Kidney (tissue), 14 donors: ENCODE measurements around the gene COL8A2. TPM values are rescaled to one million over a fixed set of nuclear protein-coding genes. Genes with fewer than 3 reads are reported as not detected.
A peak's percentile ranks its signal among the peaks of the same experiment; 100 is the strongest.

Source experiments
- DNase-seq, 5 donors: peaks; one replicate each; pipeline ENCODE4 v3.0.0-alpha.2; 2013 to 2020
- FAIRE-seq: peaks from 2 replicates; lab custom pipeline; 2012; peaks lifted over from hg19 to GRCh38; lab: Jason Lieb, UNC
- H3K27ac ChIP-seq, 2 donors: one replicate each; pipeline ENCODE4 v1.7.0; 2013; ENCODE audit warnings: low read depth in 2 of 2, low read length in 2 of 2, inconsistent platforms in 1 of 2
- H3K27me3 ChIP-seq: one replicate; pipeline ENCODE4 v1.7.1; 2013; ENCODE audit warnings: low read length, inconsistent platforms; ENCODE audit not compliant: control insufficient read depth, insufficient read depth
- H3K36me3 ChIP-seq, 3 donors: one replicate each; pipeline versions ENCODE4 v1.7.0 to v1.7.1; 2013; ENCODE audit warnings: low read length in 3 of 3, control low read depth in 1 of 3, inconsistent platforms in 1 of 3; ENCODE audit not compliant: insufficient read depth in 3 of 3, control insufficient read depth in 2 of 3
- H3K4me1 ChIP-seq, 3 donors: one replicate each; pipeline versions ENCODE4 v1.7.0 to v1.7.1; 2013; ENCODE audit warnings: low read length in 3 of 3, inconsistent platforms in 1 of 3, low read depth in 1 of 3; ENCODE audit not compliant: control insufficient read depth in 2 of 3, insufficient read depth in 2 of 3
- H3K4me3 ChIP-seq, 3 donors: one replicate each; pipeline versions ENCODE4 v1.7.0 to v1.8.1; 2013; ENCODE audit warnings: low read length in 3 of 3, control low read depth in 1 of 3, inconsistent platforms in 1 of 3
- H3K9ac ChIP-seq, 3 donors: one replicate each; pipeline versions ENCODE4 v1.7.0 to v1.7.1; 2013; ENCODE audit warnings: low read length in 3 of 3, control low read depth in 1 of 3, inconsistent platforms in 1 of 3
- H3K9me3 ChIP-seq, 3 donors: one replicate each; pipeline versions ENCODE4 v1.7.0 to v1.7.1; 2013; ENCODE audit warnings: low read length in 3 of 3, control low read depth in 1 of 3, inconsistent platforms in 1 of 3; ENCODE audit not compliant: control insufficient read depth in 2 of 3, insufficient read depth in 1 of 3
- CTCF ChIP-seq: IDR thresholded peaks from 3 replicates; pipeline ENCODE4 v1.5.1; 2012; ENCODE audit warnings: mild to moderate bottlenecking, moderate library complexity, borderline replicate concordance; ENCODE audit not compliant: insufficient read depth; ENCODE audit errors: extremely low read depth
- intact Hi-C: fragments of 100-400 bp; cut with DNase I; formaldehyde crosslinking; loops from one replicate; pipeline ENCODE4 v1.11.1; 2022
- polyA plus RNA-seq: library from polyadenylated mRNA; stranded (reverse); fragments of 350-450 nt; fragmentation: Illumina TruSeq; extraction: RNeasy Lipid Tissue Mini Kit (QIAGEN cat#74804); gene quantifications from one replicate; pipeline ENCODE4 v1.2.3, GENCODE V29; 2014; ENCODE audit warnings: low read depth, low replicate concordance; ENCODE audit not compliant: insufficient read depth
- total RNA-seq: library from RNA; stranded (reverse); fragmentation: NEBNext Ultra II Directional; extraction: Animal tissue kit (Norgen Biotek cat#: 25700); gene quantifications from one replicate; pipeline ENCODE4 v1.2.1, GENCODE V29; 2021
- donor health status: control.
- donor health status: control.
- donor health status: control.
- donor health status: control.
- donor health status: control.
- donor health status: DM: yes; HTN: yes; CAD: no.
- donor health status: Normal renal cell carcinoma (clear cell type).

The COL8A2 gene
- total and polyA plus RNA-seq, 2 donors from 2014 or later, result 0.90 to 6.4 TPM

- no peaks in the 10 kb centered on the region for H3K27me3 ChIP-seq
- H3K27ac ChIP-seq, result no peak overlapping the region
- no peak overlapping the region for H3K9ac ChIP-seq
- H3K4me1 ChIP-seq, result peaks cover 0 to 9% (median 0%) of the 10 kb centered on the region in 3 donors
- DNase-seq (peak in 1 of 5 donors; percentile 59), FAIRE-seq (no peak)
- peaks cover 4 to 34% (median 15%) of the 10 kb centered on the region in 3 donors for H3K36me3 ChIP-seq
- H3K4me3 ChIP-seq, result no peak overlapping the region
- intact Hi-C loops, result no loop called here
- no peak for TF ChIP-seq CTCF
- H3K9me3 ChIP-seq, result no peaks in the 10 kb centered on the region
Observed at GRCh38 chr1:36095760-36096405, 29.1 kb downstream of the COL8A2 start.

- no peaks in the 10 kb centered on the region for H3K9me3 ChIP-seq
- H3K4me1 ChIP-seq, result peaks cover 0 to 10% (median 1%) of the 10 kb centered on the region in 3 donors
- FAIRE-seq, result no peak
- H3K9ac ChIP-seq, result no peak overlapping the region
- H3K27me3 ChIP-seq, result no peaks in the 10 kb centered on the region
- peak in 1 of 5 donors; percentile 30 for DNase-seq
- H3K4me3 ChIP-seq, result no peak overlapping the region
- H3K36me3 ChIP-seq, result peaks cover 6 to 34% (median 15%) of the 10 kb centered on the region in 3 donors
- H3K27ac ChIP-seq, result peak overlapping the region; percentile 27 to 32
- intact Hi-C loops, result no loop called here
- no peak for TF ChIP-seq CTCF
Observed at GRCh38 chr1:36094621-36095061, 30.4 kb downstream of the COL8A2 start.

GRCh38 chr1:36093929-36094328 lies 31.1 kb downstream of the COL8A2 start:
- peaks cover 0 to 14% (median 2%) of the 10 kb centered on the region in 3 donors for H3K4me1 ChIP-seq
- no peak overlapping the region for H3K9ac ChIP-seq
- no peaks in the 10 kb centered on the region for H3K9me3 ChIP-seq
- intact Hi-C loops, result no loop called here
- no peak overlapping the region for H3K4me3 ChIP-seq
- H3K27me3 ChIP-seq, result no peaks in the 10 kb centered on the region
- peaks cover 6 to 34% (median 15%) of the 10 kb centered on the region in 3 donors for H3K36me3 ChIP-seq
- no peak for TF ChIP-seq CTCF
- no peak for DNase-seq
- FAIRE-seq, result no peak
- no peak overlapping the region for H3K27ac ChIP-seq
